Esophagus muscularis mucosa (tissue), 4 donors: ENCODE results near the gene GGA2. TPM values are rescaled to one million over a fixed set of nuclear protein-coding genes. Genes with fewer than 3 reads are reported as not detected.

Experiments
- DNase-seq: peaks from one replicate; pipeline ENCODE4 v3.0.0-alpha.2; 2017; ENCODE audit errors: extremely low spot score
- H3K27ac ChIP-seq, 4 donors: fragments of 200-600 bp; sonication (generic); replicated peaks in 1 of 4; 1 replicate in 3 of 4; 2 replicates in 1 of 4; pipeline ENCODE4 v1.5.1; 2016 to 2019; ENCODE audit warnings: mild to moderate bottlenecking in 1 of 4
- H3K27me3 ChIP-seq, 4 donors: fragments of 200-600 bp; sonication (generic); one replicate each; pipeline versions ENCODE4 v1.5.1 to v1.6.0; 2016 to 2019
- H3K36me3 ChIP-seq, 4 donors: fragments of 200-600 bp; sonication (generic); one replicate each; pipeline ENCODE4 v1.5.1; 2016 to 2019
- H3K4me1 ChIP-seq, 4 donors: fragments of 200-600 bp; sonication (generic); one replicate each; pipeline ENCODE4 v1.5.1; 2016 to 2019
- H3K4me3 ChIP-seq, 4 donors: fragments of 200-600 bp; sonication (generic); 1 replicate in 2 of 4; 2 replicates in 2 of 4; pipeline ENCODE4 v1.5.1; 2016 to 2019; ENCODE audit warnings: mild to moderate bottlenecking in 4 of 4, moderate library complexity in 1 of 4
- H3K9me3 ChIP-seq, 4 donors: fragments of 200-600 bp; sonication (generic); 1 replicate in 3 of 4; 2 replicates in 1 of 4; pipeline ENCODE4 v1.5.1; 2016 to 2019
- CTCF ChIP-seq, 3 experiments: fragments of 200-600 bp in 2 of 3; fragments of 450-650 bp in 1 of 3; sonication (generic) in 2 of 3; IDR thresholded peaks; one replicate each; pipeline ENCODE4 v1.5.1; 2017 to 2019; ENCODE audit warnings: antibody characterized with exemption in 3 of 3, mild to moderate bottlenecking in 2 of 3, moderate library complexity in 1 of 3
- EP300 ChIP-seq: sonication (generic); formaldehyde crosslinking; IDR thresholded peaks from one replicate; pipeline ENCODE4 v1.6.1; 2017; ENCODE audit warnings: antibody characterized with exemption
- POLR2A ChIP-seq: fragments of 450-650 bp; IDR thresholded peaks from one replicate; pipeline ENCODE4 v1.6.1; 2017; ENCODE audit warnings: antibody characterized with exemption, moderate library complexity, mild to moderate bottlenecking, low read depth
- POLR2AphosphoS5 ChIP-seq, 2 donors: sonication (generic); formaldehyde crosslinking; IDR thresholded peaks; one replicate each; pipeline ENCODE4 v1.6.1; 2017; ENCODE audit warnings: antibody characterized with exemption in 2 of 2
- WGBS: methylation state at CpG from one replicate; pipeline ENCODE4 v1.1.5; 2018; 5-methylcytosine and 5-hydroxymethylcytosine counted together
- intact Hi-C: fragments of 100-400 bp; cut with DNase I; formaldehyde crosslinking; loops from one replicate; pipeline ENCODE4 v1.15.1; 2023
- total RNA-seq, 4 donors: library from RNA; depleted of rRNA; stranded (reverse); fragments of >200 nt; gene quantifications; one replicate each; pipeline versions ENCODE4 v1.1.0 to v1.2.1, GENCODE V29; 2016

GGA2 gene
- total RNA-seq, 4 donors from 2014 or later: 20.3 to 37.3 (median 23.0) TPM

GRCh38 chr16:23538919-23539278 lies 28.6 kb upstream of the GGA2 start:
- Histone ChIP-seq H3K27me3 (no peaks in the 10 kb centered on the region), H3K9me3 (no peaks in the 10 kb centered on the region), H3K36me3 (peaks cover 43 to 92% (median 72%) of the 10 kb centered on the region in 4 donors), H3K4me3 (no peak overlapping the region), H3K4me1 (no peaks in the 10 kb centered on the region), H3K27ac (no peak overlapping the region)
- no peak for TF ChIP-seq CTCF (IDR thresholded peaks at IDR 0.05)
- no peak for TF ChIP-seq EP300
- no peak for TF ChIP-seq POLR2AphosphoS5 (IDR thresholded peaks at IDR 0.05)
- TF ChIP-seq POLR2A: no peak
- intact Hi-C loops: no loop called here
- DNase-seq: no peak
- WGBS: 91% methylated on average over 1 of the region's 1 CpG

GRCh38 chr16:23537390-23537789 lies 27.1 kb upstream of the GGA2 start:
- Histone ChIP-seq H3K9me3 (no peaks in the 10 kb centered on the region), H3K4me1 (no peaks in the 10 kb centered on the region), H3K4me3 (no peak overlapping the region), H3K27me3 (no peaks in the 10 kb centered on the region), H3K36me3 (peaks cover 44 to 92% (median 74%) of the 10 kb centered on the region in 4 donors), H3K27ac (no peak overlapping the region)
- intact Hi-C loops: no loop called here
- DNase-seq: no peak
- TF ChIP-seq CTCF (IDR thresholded peaks at IDR 0.05) (no peak), POLR2A (no peak), POLR2AphosphoS5 (IDR thresholded peaks at IDR 0.05) (no peak), EP300 (no peak)
- WGBS: 75% methylated on average over 3 of the region's 3 CpGs

- no peak for TF ChIP-seq EP300
- TF ChIP-seq POLR2A: no peak
- no peak for TF ChIP-seq POLR2AphosphoS5 (IDR thresholded peaks at IDR 0.05)
- TF ChIP-seq CTCF (IDR thresholded peaks at IDR 0.05): no peak
- WGBS: 100% methylated on average over 2 of the region's 2 CpGs
- DNase-seq: no peak
- no peaks in the 10 kb centered on the region for H3K9me3 ChIP-seq
- H3K36me3 ChIP-seq: peaks cover 50 to 93% (median 81%) of the 10 kb centered on the region in 4 donors
- H3K4me3 ChIP-seq: no peak overlapping the region
- H3K4me1 ChIP-seq: no peaks in the 10 kb centered on the region
- H3K27ac ChIP-seq: no peak overlapping the region
- H3K27me3 ChIP-seq: no peaks in the 10 kb centered on the region
- intact Hi-C loops: no loop called here
These were observed 25.6 kb upstream of the GGA2 start for GRCh38 chr16:23535901-23536300.

- Histone ChIP-seq H3K9me3 (no peaks in the 10 kb centered on the region), H3K4me3 (no peak overlapping the region), H3K27ac (no peak overlapping the region), H3K27me3 (no peaks in the 10 kb centered on the region), H3K36me3 (peaks cover 44 to 93% (median 79%) of the 10 kb centered on the region in 4 donors), H3K4me1 (no peaks in the 10 kb centered on the region)
- intact Hi-C loops: no loop called here
- no peak for TF ChIP-seq EP300
- no peak for TF ChIP-seq POLR2AphosphoS5 (IDR thresholded peaks at IDR 0.05)
- no peak for TF ChIP-seq CTCF (IDR thresholded peaks at IDR 0.05)
- no peak for TF ChIP-seq POLR2A
- WGBS: 92% methylated on average over 11 of the region's 19 CpGs
- no peak for DNase-seq
These were observed 24.9 kb upstream of the GGA2 start for GRCh38 chr16:23534868-23535860.
